K562 (cell line): ENCODE measurements around the gene PTOV1.

ENCODE experiments used
- BRD9 ChIP-seq: fragments of 450-650 bp; IDR thresholded peaks from 2 replicates; pipeline ENCODE4 v1.6.1; 2018; ENCODE audit warnings: low read depth; ENCODE audit not compliant: partially characterized antibody
- FOXA1 ChIP-seq: fragments of 450-650 bp; IDR thresholded peaks from 2 replicates; pipeline ENCODE4 v1.6.1; 2016; ENCODE audit warnings: mild to moderate bottlenecking, borderline replicate concordance
- POLR2AphosphoS5 ChIP-seq: IDR thresholded peaks from 2 replicates; pipeline ENCODE4 v1.6.1; 2011; ENCODE audit warnings: mild to moderate bottlenecking, low read depth, low read length, moderate library complexity; ENCODE audit not compliant: control insufficient read depth, insufficient read depth
- SMARCB1 ChIP-seq: IDR thresholded peaks from 2 replicates; pipeline ENCODE4 v1.6.1; 2011; ENCODE audit warnings: improper control_type of control experiment, low read depth; ENCODE audit not compliant: insufficient read length
- YY1 ChIP-seq, 3 experiments: IDR thresholded peaks; 2 replicates each; pipeline ENCODE4 v1.6.1; 2011; ENCODE audit warnings: low read length in 2 of 3, mild to moderate bottlenecking in 2 of 3, moderate library complexity in 2 of 3, borderline replicate concordance in 1 of 3, control low read depth in 1 of 3, low read depth in 1 of 3; ENCODE audit not compliant: insufficient read depth in 3 of 3, insufficient replicate concordance in 2 of 3, control insufficient read depth in 1 of 3, insufficient read length in 1 of 3; ENCODE audit errors: extremely low read depth in 1 of 3
- ZNF354B ChIP-seq: fragments of 250-450 bp; sonication (Bioruptor Pico); IDR thresholded peaks from 2 replicates; pipeline ENCODE4 v1.4.0; 2020

DNA sequence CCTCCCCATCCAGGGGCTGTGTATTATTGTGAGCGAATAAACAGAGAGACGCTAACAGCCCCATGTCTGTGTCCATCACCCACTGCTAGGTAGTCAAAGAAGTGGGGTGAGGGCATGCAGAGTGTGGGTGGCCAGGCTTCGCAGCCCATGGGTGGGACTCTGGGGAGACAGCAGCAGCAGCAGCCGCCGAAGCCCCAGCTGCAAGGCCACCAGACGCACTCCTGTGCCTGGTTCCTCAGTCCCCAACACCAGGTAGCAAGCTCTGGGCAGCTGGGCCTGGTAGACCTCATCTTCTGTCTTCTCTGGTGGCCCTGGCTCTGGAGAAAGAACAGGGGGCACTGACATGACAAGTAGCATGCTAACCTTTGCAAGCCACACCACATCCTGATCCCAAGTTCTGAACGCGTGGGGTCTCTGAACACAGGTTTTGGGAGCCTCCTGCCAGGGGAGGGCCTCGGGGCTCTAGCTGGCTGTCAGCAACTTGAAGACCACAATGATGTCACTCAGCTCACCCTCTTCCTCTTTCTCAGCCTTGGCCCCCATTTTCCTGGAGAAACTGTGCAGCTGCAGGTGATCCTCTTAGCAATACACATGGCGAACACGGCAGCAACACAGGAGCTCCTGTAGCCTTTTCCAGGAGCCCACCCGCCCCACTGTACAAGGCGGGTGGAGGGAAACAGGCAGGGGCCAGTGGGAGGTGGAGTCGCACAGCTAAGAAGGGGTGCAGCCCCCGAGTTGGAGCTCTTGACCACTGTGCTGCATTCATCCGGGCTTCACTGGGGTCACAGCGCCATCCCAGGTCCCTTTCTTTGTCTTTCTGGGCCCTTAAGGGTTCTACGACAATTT is 43.7 kb upstream of the PTOV1 start:
- TF ChIP-seq ZNF354B, result no peak
- no peak for TF ChIP-seq BRD9
- no peak for TF ChIP-seq POLR2AphosphoS5
- no peak for TF ChIP-seq FOXA1
- no peak for TF ChIP-seq SMARCB1
- no peak for TF ChIP-seq YY1 (IDR thresholded peaks at IDR 0.05; ENCODE audit: borderline replicate concordance in 1 of 3, control insufficient read depth in 1 of 3, extremely low read depth in 1 of 3, insufficient read depth in 3 of 3, insufficient read length in 1 of 3, insufficient replicate concordance in 2 of 3, low read depth in 1 of 3, low read length in 2 of 3)
